Kidney (tissue), 14 donors: ENCODE results near the gene CDK5RAP2. TPM values are rescaled to one million over a fixed set of nuclear protein-coding genes. Genes with fewer than 3 reads are reported as not detected.
A peak's percentile ranks its signal among the peaks of the same experiment; 100 is the strongest.

Source experiments
- DNase-seq, 5 donors: peaks; one replicate each; pipeline ENCODE4 v3.0.0-alpha.2; 2013 to 2020
- FAIRE-seq: peaks from 2 replicates; lab custom pipeline; 2012; peaks lifted over from hg19 to GRCh38; lab: Jason Lieb, UNC
- H3K27ac ChIP-seq, 2 donors: one replicate each; pipeline ENCODE4 v1.7.0; 2013; ENCODE audit warnings: low read depth in 2 of 2, low read length in 2 of 2, inconsistent platforms in 1 of 2
- H3K27me3 ChIP-seq: one replicate; pipeline ENCODE4 v1.7.1; 2013; ENCODE audit warnings: low read length, inconsistent platforms; ENCODE audit not compliant: control insufficient read depth, insufficient read depth
- H3K36me3 ChIP-seq, 3 donors: one replicate each; pipeline versions ENCODE4 v1.7.0 to v1.7.1; 2013; ENCODE audit warnings: low read length in 3 of 3, control low read depth in 1 of 3, inconsistent platforms in 1 of 3; ENCODE audit not compliant: insufficient read depth in 3 of 3, control insufficient read depth in 2 of 3
- H3K4me1 ChIP-seq, 3 donors: one replicate each; pipeline versions ENCODE4 v1.7.0 to v1.7.1; 2013; ENCODE audit warnings: low read length in 3 of 3, inconsistent platforms in 1 of 3, low read depth in 1 of 3; ENCODE audit not compliant: control insufficient read depth in 2 of 3, insufficient read depth in 2 of 3
- H3K4me3 ChIP-seq, 3 donors: one replicate each; pipeline versions ENCODE4 v1.7.0 to v1.8.1; 2013; ENCODE audit warnings: low read length in 3 of 3, control low read depth in 1 of 3, inconsistent platforms in 1 of 3
- H3K9ac ChIP-seq, 3 donors: one replicate each; pipeline versions ENCODE4 v1.7.0 to v1.7.1; 2013; ENCODE audit warnings: low read length in 3 of 3, control low read depth in 1 of 3, inconsistent platforms in 1 of 3
- H3K9me3 ChIP-seq, 3 donors: one replicate each; pipeline versions ENCODE4 v1.7.0 to v1.7.1; 2013; ENCODE audit warnings: low read length in 3 of 3, control low read depth in 1 of 3, inconsistent platforms in 1 of 3; ENCODE audit not compliant: control insufficient read depth in 2 of 3, insufficient read depth in 1 of 3
- CTCF ChIP-seq: IDR thresholded peaks from 3 replicates; pipeline ENCODE4 v1.5.1; 2012; ENCODE audit warnings: mild to moderate bottlenecking, moderate library complexity, borderline replicate concordance; ENCODE audit not compliant: insufficient read depth; ENCODE audit errors: extremely low read depth
- intact Hi-C: fragments of 100-400 bp; cut with DNase I; formaldehyde crosslinking; loops from one replicate; pipeline ENCODE4 v1.11.1; 2022
- polyA plus RNA-seq: library from polyadenylated mRNA; stranded (reverse); fragments of 350-450 nt; fragmentation: Illumina TruSeq; extraction: RNeasy Lipid Tissue Mini Kit (QIAGEN cat#74804); gene quantifications from one replicate; pipeline ENCODE4 v1.2.3, GENCODE V29; 2014; ENCODE audit warnings: low read depth, low replicate concordance; ENCODE audit not compliant: insufficient read depth
- total RNA-seq: library from RNA; stranded (reverse); fragmentation: NEBNext Ultra II Directional; extraction: Animal tissue kit (Norgen Biotek cat#: 25700); gene quantifications from one replicate; pipeline ENCODE4 v1.2.1, GENCODE V29; 2021
- donor health status: control.
- donor health status: control.
- donor health status: control.
- donor health status: control.
- donor health status: control.
- donor health status: DM: yes; HTN: yes; CAD: no.
- donor health status: Normal renal cell carcinoma (clear cell type).

The CDK5RAP2 gene
- total and polyA plus RNA-seq, 2 donors from 2014 or later = 20.9 to 35.3 TPM

GRCh38 chr9:120394058-120394669 lies 185.8 kb downstream of the CDK5RAP2 start:
- no peak for TF ChIP-seq CTCF

DNA sequence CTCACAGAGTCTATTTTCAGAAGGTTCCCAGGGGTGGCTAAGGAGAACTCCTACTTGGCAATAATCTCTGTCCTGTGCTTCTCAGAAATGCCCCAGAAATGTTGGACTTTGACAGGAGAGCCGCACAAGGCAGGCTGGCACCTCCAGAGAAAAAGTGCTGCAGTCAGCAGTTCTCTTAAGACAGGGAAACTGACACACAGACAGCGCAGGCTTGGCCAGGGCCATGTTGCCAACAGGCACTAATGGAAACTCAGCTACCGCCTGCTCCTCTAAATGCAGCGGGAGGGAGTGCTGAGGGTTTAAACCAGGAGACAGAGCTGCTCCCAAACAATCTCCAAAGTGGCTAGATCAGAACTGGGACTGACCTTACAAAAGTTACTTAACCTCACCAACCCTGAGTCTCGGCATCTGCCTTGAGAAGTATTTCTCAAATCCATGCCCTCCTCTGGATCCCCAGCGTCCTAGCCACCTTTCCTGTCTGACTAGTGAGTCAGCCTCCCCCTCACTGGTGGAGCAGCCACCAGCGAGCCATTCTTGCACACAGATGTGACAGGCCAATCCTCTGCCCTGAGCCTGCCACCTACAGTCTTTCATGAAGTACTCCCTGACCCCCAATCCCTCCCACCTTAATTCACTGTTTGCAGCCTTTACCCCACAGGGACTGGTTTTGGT lies 186.4 kb downstream of the CDK5RAP2 start:
- no peak overlapping the region for H3K4me3 ChIP-seq
- no peak for TF ChIP-seq CTCF
- no peaks in the 10 kb centered on the region for H3K9me3 ChIP-seq
- no peak overlapping the region for H3K9ac ChIP-seq
- DNase-seq (peak in 1 of 5 donors; percentile 9), FAIRE-seq (no peak)
- H3K27me3 ChIP-seq = no peaks in the 10 kb centered on the region
- H3K27ac ChIP-seq = peak overlapping the region; percentile 9 to 75
- H3K4me1 ChIP-seq = peaks cover 0 to 3% (median 0%) of the 10 kb centered on the region in 3 donors
- peaks cover 2 to 9% (median 4%) of the 10 kb centered on the region in 3 donors for H3K36me3 ChIP-seq
- intact Hi-C loops = no loop called here

More at GRCh38 chr9:120394058-120394669, 185.8 kb downstream of the CDK5RAP2 start:
- no peak overlapping the region for H3K9ac ChIP-seq
- peak in 1 of 5 donors; percentile 33 for DNase-seq
- peaks cover 4 to 9% (median 5%) of the 10 kb centered on the region in 3 donors for H3K36me3 ChIP-seq
- peaks cover 0 to 3% (median 0%) of the 10 kb centered on the region in 3 donors for H3K4me1 ChIP-seq
- FAIRE-seq = no peak
- H3K27ac ChIP-seq = peak overlapping the region in 1 of 2 donors; percentile 10
- intact Hi-C loops = no loop called here
- H3K4me3 ChIP-seq = no peak overlapping the region
- no peaks in the 10 kb centered on the region for H3K27me3 ChIP-seq
- no peaks in the 10 kb centered on the region for H3K9me3 ChIP-seq

GRCh38 chr9:120392711-120393110 lies 187.3 kb downstream of the CDK5RAP2 start:
- TF ChIP-seq CTCF = no peak
- intact Hi-C loops = no loop called here

More at GRCh38 chr9:120392711-120393110, 187.3 kb downstream of the CDK5RAP2 start:
- peak overlapping the region in 1 of 3 donors; percentile 18 for H3K4me3 ChIP-seq
- H3K9me3 ChIP-seq = no peaks in the 10 kb centered on the region
- FAIRE-seq (no peak), DNase-seq (no peak)
- peaks cover 0 to 3% (median 0%) of the 10 kb centered on the region in 3 donors for H3K4me1 ChIP-seq
- no peaks in the 10 kb centered on the region for H3K27me3 ChIP-seq
- H3K36me3 ChIP-seq = peaks cover 2 to 9% (median 4%) of the 10 kb centered on the region in 3 donors
- no peak overlapping the region for H3K9ac ChIP-seq
- H3K27ac ChIP-seq = peak overlapping the region in 1 of 2 donors; percentile 75
